Mononuclear cell (primary cell): ENCODE results near the gene FAM32A. TPM values are rescaled to one million over a fixed set of nuclear protein-coding genes. Genes with fewer than 3 reads are reported as not detected.
"Not testable (repeated sequence)": the region's sequence is repeated elsewhere in the genome, so short reads cannot be mapped to it uniquely, and the experiment has no call there.

Source experiments
- H3K27me3 ChIP-seq: 2 replicates; pipeline ENCODE4 v1.6.0; 2011; ENCODE audit warnings: low read length, control low read depth; ENCODE audit not compliant: insufficient read depth
- H3K4me1 ChIP-seq: 2 replicates; pipeline ENCODE4 v1.5.1; 2011; ENCODE audit warnings: mild to moderate bottlenecking, low read length, control low read depth; ENCODE audit not compliant: insufficient read depth
- H3K4me3 ChIP-seq: 2 replicates; pipeline ENCODE4 v1.5.1; 2011; ENCODE audit warnings: mild to moderate bottlenecking, low read length, moderate library complexity
- H3K9me3 ChIP-seq: 2 replicates; pipeline ENCODE4 v1.5.1; 2011; ENCODE audit warnings: low read depth, mild to moderate bottlenecking, control low read depth, low read length
- total RNA-seq: library from RNA; depleted of rRNA; stranded (reverse); fragments of >200 nt; gene quantifications from one replicate; pipeline ENCODE4 v1.2.3, GENCODE V29; 2012

Gene FAM32A
- total RNA-seq, 1 donor = 84.5 TPM

GRCh38 chr19:16156904-16157303 lies 28.3 kb upstream of the FAM32A start:
- Histone ChIP-seq H3K4me3 (no peak overlapping the region), H3K27me3 (no peaks in the 10 kb centered on the region), H3K9me3 (no peaks in the 10 kb centered on the region), H3K4me1 (peaks cover 38% of the 10 kb centered on the region)

DNA sequence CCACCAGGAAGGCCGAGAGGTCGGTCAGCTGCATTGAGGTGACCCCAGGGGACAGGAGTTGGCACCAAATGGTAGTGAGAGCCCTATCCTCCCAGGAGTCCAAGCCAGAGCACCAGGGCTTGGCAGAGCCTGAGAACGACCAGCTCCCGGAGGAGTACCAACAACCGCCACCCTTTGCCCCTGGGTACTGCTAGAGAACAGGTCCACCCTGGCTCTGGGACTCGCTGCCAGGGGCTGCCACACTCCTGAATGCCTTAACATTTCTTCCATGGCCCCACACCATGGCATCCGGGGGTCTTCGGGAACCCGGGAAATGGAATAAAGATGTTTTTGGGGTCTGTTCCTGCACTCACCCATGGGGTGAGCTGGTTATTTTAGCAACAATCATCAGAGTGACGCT lies 27.6 kb upstream of the FAM32A start:
- H3K4me1 ChIP-seq = peaks cover 34% of the 10 kb centered on the region
- H3K27me3 ChIP-seq = no peaks in the 10 kb centered on the region
- no peaks in the 10 kb centered on the region for H3K9me3 ChIP-seq
- no peak overlapping the region for H3K4me3 ChIP-seq

DNA sequence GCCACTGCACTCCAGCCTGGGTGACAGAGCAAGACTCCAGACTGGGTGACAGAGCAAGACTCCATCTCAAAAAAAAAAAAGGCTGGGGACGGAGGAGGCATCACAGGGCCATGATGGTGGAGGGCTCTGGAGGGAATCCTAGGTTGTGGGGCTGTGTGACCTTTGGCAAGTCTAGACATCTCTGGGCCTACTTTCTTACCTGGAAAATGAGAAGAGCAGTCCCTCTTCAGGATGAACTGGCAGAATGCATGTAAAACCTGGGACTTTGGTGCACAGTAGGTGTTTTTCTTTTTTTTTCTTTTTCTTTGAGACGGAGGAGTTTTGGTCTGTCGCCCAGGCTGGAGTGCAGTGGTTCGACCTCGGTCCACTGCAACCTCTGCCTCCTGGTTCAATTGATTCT lies 25.6 kb upstream of the FAM32A start:
- no peaks in the 10 kb centered on the region for H3K27me3 ChIP-seq
- H3K4me1 ChIP-seq = peaks cover 28% of the 10 kb centered on the region
- no peak overlapping the region for H3K4me3 ChIP-seq
- H3K9me3 ChIP-seq = no peaks in the 10 kb centered on the region

DNA sequence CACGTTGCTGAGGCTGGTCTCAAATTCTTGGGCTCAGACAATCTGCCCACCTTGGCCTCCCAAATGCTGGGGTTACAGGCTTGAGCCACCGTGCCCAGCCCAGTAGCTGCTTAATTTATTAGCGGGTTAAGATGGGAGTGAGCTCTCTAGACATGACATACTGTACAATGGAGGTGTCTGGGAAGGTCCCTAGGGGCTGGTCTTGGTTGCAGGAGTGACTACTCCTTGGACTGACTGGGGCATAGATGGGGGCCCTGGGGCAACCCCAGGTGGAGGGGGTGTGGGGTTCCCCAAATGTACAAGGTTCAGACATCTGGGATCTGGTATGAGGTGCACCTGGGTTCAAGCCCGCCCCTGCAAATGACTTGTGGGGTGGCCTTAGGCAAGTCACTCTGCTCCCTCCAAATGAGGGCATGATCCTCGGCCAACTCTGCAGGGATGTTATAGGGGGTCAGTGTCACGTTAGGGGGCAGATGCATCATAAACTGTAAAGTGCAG lies 24.7 kb upstream of the FAM32A start:
- H3K4me1 ChIP-seq = peaks cover 20% of the 10 kb centered on the region
- no peak overlapping the region for H3K4me3 ChIP-seq
- no peaks in the 10 kb centered on the region for H3K27me3 ChIP-seq
- H3K9me3 ChIP-seq = no peaks in the 10 kb centered on the region

- Histone ChIP-seq H3K9me3 (no peaks in the 10 kb centered on the region), H3K27me3 (no peaks in the 10 kb centered on the region), H3K4me3 (no peak overlapping the region), H3K4me1 (peaks cover 14% of the 10 kb centered on the region)
Observed at GRCh38 chr19:16160943-16161560, 24.2 kb upstream of the FAM32A start.

GRCh38 chr19:16161840-16162239 lies 23.4 kb upstream of the FAM32A start:
- H3K27me3 ChIP-seq = no peaks in the 10 kb centered on the region
- H3K9me3 ChIP-seq = no peaks in the 10 kb centered on the region
- peaks cover 7% of the 10 kb centered on the region for H3K4me1 ChIP-seq
- H3K4me3 ChIP-seq = no peak overlapping the region

DNA sequence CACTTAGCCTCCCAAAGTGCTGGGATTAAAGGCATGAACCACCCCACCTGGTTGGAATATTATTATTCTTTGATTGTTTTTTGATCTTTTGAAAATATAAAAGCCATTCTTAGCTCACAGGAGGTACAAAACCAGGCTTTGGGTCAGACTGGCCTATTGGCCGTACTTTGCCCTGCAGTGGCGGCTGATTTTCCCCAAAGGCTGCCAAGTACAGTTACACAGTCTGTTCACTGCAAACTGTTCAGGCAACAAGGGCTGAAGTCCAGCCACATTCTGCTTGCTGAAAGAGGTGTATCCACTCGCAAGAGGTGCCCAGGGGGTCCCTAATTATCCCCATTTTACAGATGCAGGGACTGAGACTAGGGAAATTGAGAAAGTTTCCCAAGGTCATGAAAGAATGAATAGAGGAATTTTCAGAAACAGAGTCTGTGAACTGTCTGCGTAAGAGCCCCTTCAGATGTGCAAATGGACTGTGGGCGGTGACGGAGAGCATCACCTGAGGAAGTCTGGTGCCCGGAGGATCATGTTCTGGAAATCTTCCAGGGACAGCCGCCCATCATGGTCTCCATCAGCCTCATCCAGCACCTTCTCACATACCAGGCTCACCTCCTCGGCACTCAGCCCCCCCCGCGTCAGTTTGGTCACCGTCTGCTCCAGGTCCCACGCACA lies 20.9 kb upstream of the FAM32A start:
- Histone ChIP-seq H3K9me3 (no peaks in the 10 kb centered on the region), H3K27me3 (no peaks in the 10 kb centered on the region), H3K4me1 (peaks cover 21% of the 10 kb centered on the region), H3K4me3 (no peak overlapping the region)

DNA sequence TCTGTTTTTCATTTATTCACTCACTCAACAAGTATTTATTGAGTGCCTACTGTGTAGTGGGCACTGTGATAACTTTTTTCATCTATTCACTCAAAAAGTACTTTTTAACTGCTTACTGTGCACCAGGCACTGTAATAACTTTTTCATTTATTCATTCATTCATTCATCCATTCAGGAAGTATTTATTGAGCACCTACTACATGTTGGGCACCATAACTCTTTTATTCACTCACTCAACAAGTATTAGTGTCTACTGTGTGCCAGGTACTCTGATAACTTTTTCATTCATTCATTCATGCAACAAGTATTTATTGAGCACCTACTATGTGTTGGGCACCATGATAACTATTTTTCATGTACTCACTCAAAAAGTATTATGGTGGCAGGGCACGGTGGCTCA lies 18.8 kb upstream of the FAM32A start:
- Histone ChIP-seq H3K9me3 (no peaks in the 10 kb centered on the region), H3K4me3 (no peak overlapping the region), H3K4me1 (peaks cover 16% of the 10 kb centered on the region), H3K27me3 (no peaks in the 10 kb centered on the region)

- Histone ChIP-seq H3K4me3 (no peak overlapping the region), H3K9me3 (no peaks in the 10 kb centered on the region), H3K4me1 (peaks cover 16% of the 10 kb centered on the region), H3K27me3 (no peaks in the 10 kb centered on the region)
Observed at GRCh38 chr19:16167055-16167454, 18.2 kb upstream of the FAM32A start.

DNA sequence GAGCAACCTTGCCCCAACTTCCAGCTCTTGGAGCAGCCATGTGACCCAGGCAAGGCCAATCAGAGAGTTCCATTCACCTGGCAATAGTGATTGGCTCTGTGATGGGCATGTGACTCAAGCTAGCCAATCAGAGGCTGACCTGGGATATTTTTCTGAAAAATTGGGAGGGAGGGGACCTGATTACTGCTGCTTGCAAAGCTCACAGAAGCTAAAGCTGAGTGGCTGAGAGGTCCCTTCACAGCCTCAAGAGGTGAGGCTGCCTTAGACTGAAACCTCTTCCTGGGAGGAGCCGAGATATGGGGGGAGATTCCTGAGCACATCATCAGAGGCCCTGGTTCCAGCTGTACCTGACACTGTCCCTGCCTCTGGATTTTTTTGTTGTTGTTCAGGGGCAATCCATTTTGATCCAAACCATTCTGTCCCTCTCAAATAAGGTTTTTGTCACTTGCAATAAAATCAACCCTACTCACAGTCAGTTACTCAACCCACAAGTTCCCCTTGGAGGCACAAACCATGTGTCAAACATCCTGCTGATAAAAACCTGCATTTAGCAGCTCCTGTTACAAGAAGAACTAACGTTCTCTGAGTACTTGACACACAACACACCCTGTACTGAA lies 16.6 kb upstream of the FAM32A start:
- H3K27me3 ChIP-seq = no peaks in the 10 kb centered on the region

DNA sequence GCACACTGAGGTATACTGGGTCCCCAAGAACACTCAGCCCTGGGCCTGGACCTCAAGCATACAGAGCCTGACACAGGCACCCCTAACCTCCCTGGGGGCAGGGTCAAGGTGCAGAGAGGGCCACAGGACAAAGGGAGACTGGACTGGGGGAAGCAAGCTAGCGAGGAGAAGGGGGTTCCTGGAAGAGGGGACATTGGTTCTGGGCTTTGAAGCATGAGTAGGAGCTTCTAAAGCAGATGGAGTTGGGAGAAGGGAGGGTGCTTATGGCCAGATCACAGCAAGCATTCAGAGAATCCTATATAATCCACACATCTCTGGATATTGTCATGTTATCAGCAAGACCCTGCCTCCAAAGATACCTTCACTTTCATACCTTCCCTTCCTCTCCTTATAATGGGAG lies 15.1 kb upstream of the FAM32A start:
- no peaks in the 10 kb centered on the region for H3K27me3 ChIP-seq
- peaks cover 22% of the 10 kb centered on the region for H3K4me1 ChIP-seq
- H3K4me3 ChIP-seq = no peak overlapping the region
- no peaks in the 10 kb centered on the region for H3K9me3 ChIP-seq

More for the DNA sequence above, 16.6 kb upstream of the FAM32A start:
- no peak overlapping the region for H3K4me3 ChIP-seq
- no peaks in the 10 kb centered on the region for H3K9me3 ChIP-seq
- H3K4me1 ChIP-seq = peaks cover 22% of the 10 kb centered on the region

DNA sequence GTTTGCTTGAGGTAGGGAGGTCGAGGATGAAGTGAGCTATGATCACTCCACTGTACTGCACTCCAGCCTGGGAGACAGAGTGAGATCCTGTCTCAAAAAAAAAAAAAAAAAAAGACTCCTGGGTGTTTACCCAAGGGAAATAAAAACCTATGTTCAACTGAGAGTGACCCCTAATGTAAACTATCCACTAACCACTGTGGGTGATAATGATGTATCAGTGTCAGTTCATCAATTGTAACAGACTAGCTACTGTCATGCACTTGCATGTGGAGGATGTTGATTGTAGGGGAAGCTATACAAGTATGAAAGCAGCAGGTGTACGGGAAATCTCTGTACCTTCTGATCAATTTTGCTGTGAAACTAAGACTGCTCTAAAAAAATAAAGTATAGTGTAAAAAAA lies 9.3 kb upstream of the FAM32A start:
- Histone ChIP-seq H3K27me3 (no peaks in the 10 kb centered on the region), H3K9me3 (no peaks in the 10 kb centered on the region), H3K4me1 (peaks cover 6% of the 10 kb centered on the region), H3K4me3 (no peak overlapping the region)

- not testable (repeated sequence) for H3K27me3 ChIP-seq, H3K4me3 ChIP-seq, H3K9me3 ChIP-seq
- H3K4me1 ChIP-seq = peaks cover 14% of the 10 kb centered on the region
Observed at GRCh38 chr19:16178866-16179265, 6.3 kb upstream of the FAM32A start.

DNA sequence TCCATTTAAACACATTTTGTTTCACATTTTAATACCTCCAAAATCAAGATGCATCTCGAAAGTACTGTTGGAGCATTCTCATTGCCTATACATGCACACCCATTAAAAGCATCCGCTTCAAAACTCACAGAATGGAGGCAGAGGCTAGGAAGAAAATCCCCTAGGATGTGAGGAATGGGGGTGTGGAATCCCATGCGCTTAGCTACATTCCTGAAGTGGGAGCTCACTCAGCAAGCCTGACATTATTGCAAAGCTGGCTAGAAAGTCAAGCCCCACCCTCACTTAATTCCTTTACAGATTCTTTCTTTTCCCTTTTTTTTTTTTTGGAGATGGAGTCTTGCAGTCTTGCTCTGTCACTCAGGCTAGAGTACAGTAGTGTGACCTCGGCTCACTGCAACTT lies 4.6 kb upstream of the FAM32A start:
- H3K4me1 ChIP-seq = peaks cover 17% of the 10 kb centered on the region
- H3K9me3 ChIP-seq = no peaks in the 10 kb centered on the region
- H3K4me3 ChIP-seq = no peak overlapping the region
- H3K27me3 ChIP-seq = no peaks in the 10 kb centered on the region

DNA sequence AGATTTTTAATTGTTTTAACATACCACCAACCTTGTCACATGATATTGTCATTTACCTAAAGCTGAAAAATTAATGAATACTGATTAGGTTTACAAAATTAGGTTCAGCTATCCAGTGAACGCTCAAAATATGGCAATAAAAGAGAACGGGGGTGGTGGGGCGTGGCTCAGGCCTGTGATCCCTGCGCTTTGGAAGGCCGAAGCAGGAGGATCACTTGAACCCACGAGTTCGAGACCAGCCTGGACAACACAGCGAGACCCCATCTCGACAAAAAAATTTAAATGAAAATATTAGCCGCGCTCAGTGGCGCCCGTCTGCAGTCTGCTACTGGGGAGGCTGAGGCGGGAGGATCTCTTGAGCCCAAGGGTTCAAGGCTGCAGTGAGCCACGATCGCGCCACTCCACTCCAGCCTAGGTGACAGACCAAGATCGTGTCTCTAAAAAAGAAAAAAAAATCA lies 516 bp upstream of the FAM32A start:
- Histone ChIP-seq H3K4me3 (peak overlapping the region; percentile 86), H3K4me1 (peaks cover 30% of the 10 kb centered on the region)

More for the DNA sequence above, 516 bp upstream of the FAM32A start:
- Histone ChIP-seq H3K27me3 (no peaks in the 10 kb centered on the region), H3K9me3 (no peaks in the 10 kb centered on the region)
